ENCODE data around the gene TMX4. TPM values are rescaled to one million over a fixed set of nuclear protein-coding genes. Genes with fewer than 3 reads are reported as not detected.

Gene TMX4
- total RNA-seq = 10 to 100 TPM; 41.5 to 44.4 TPM

- H3K27me3 Mint-ChIP-seq = no peaks in the 10 kb centered on the region
- H3K9me3 Mint-ChIP-seq = no peaks in the 10 kb centered on the region
- ATAC-seq = peak; percentile 95 to 96
- peak; percentile 99 for DNase-seq (ENCODE audit: low spot score)
- no peaks in the 10 kb centered on the region for H3K36me3 Mint-ChIP-seq
- H3K4me1 Mint-ChIP-seq (ENCODE audit: low read depth in 2 of 2) = peaks cover 17 to 35% of the 10 kb centered on the region in 2 donors
- peak within 1 kb of the TSS; percentile 90 for H3K4me3 Mint-ChIP-seq
- H3K27ac Mint-ChIP-seq = peak within 1 kb of the TSS; percentile 75 to 90
Measured at GRCh38 chr20:8019246-8019997, at the start of gene TMX4. Gene TMX4 (minus strand): TSS chr20:8019761. CDS start chr20:8019613, 148 bp downstream.

GRCh38 chr20:8067082-8067481 is 47.5 kb upstream of the TMX4 start:
- DNase-seq (ENCODE audit: low spot score) = no peak
- Mint-ChIP-seq H3K4me1 (ENCODE audit: low read depth in 2 of 2) (no peaks in the 10 kb centered on the region), H3K27me3 (peaks cover 14 to 29% of the 10 kb centered on the region in 2 donors), H3K27ac (no peak overlapping the region), H3K9me3 (no peaks in the 10 kb centered on the region), H3K4me3 (no peak overlapping the region), H3K36me3 (no peaks in the 10 kb centered on the region)
- ATAC-seq = no peak

- peaks cover 14 to 29% of the 10 kb centered on the region in 2 donors for H3K27me3 Mint-ChIP-seq
- no peak for ATAC-seq
Measured at GRCh38 chr20:8066662-8067061, 47.1 kb upstream of the TMX4 start.

DNA sequence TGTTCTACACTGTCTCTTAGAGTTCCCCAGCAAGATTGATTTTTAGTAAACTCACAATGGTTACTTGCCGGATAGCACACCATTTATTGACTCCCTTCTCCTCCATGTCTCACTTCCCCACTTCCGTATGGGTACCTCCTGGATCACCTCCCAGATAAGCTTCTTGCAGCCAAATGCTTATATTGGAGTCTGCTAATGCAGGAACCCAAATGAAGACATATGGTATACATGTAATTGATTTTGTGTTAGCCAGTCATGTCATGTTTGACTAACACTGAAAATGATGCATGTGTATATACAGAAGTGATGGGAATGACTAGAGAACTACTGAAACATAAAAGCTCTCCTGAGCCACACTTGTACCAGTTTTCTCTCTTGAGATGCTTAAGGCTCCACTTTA is 46.1 kb upstream of the TMX4 start:
- Mint-ChIP-seq H3K36me3 (no peaks in the 10 kb centered on the region), H3K27ac (no peak overlapping the region), H3K4me3 (no peak overlapping the region), H3K27me3 (peaks cover 14 to 29% of the 10 kb centered on the region in 2 donors), H3K9me3 (no peaks in the 10 kb centered on the region), H3K4me1 (ENCODE audit: low read depth in 2 of 2) (no peaks in the 10 kb centered on the region)
- no peak for DNase-seq (ENCODE audit: low spot score)
- ATAC-seq = no peak

More at GRCh38 chr20:8066662-8067061, 47.1 kb upstream of the TMX4 start:
- no peak for DNase-seq (ENCODE audit: low spot score)
- Mint-ChIP-seq H3K27ac (no peak overlapping the region), H3K9me3 (no peaks in the 10 kb centered on the region), H3K4me1 (ENCODE audit: low read depth in 2 of 2) (no peaks in the 10 kb centered on the region), H3K4me3 (no peak overlapping the region), H3K36me3 (no peaks in the 10 kb centered on the region)

DNA sequence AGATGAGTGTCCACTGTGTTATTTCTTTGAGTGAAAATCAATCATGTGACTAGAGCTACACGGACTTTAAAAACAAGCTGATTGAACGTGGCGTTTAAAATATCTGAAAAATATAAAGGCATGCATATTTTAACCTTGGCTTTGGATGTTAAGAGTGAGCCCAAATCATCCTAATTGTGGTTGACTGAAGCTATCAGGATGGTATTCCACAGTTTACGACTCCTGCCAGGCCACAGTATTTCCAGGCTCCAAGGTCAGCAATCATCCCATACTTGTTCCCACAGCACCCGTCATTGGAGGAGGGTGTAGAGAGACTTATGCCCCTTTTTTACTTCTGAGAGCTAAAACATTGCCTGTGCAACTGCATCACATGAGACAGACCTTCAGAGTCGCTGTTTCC is 43.2 kb upstream of the TMX4 start:
- H3K36me3 Mint-ChIP-seq = no peaks in the 10 kb centered on the region
- no peak overlapping the region for H3K4me3 Mint-ChIP-seq
- DNase-seq (ENCODE audit: low spot score) (no peak), ATAC-seq (no peak)
- H3K9me3 Mint-ChIP-seq = no peaks in the 10 kb centered on the region
- H3K4me1 Mint-ChIP-seq (ENCODE audit: low read depth in 2 of 2) = no peaks in the 10 kb centered on the region
- no peak overlapping the region for H3K27ac Mint-ChIP-seq
- H3K27me3 Mint-ChIP-seq = peaks cover 9 to 22% of the 10 kb centered on the region in 2 donors

- no peak overlapping the region for H3K27ac Mint-ChIP-seq
- no peaks in the 10 kb centered on the region for H3K4me1 Mint-ChIP-seq (ENCODE audit: low read depth in 2 of 2)
- H3K36me3 Mint-ChIP-seq = no peaks in the 10 kb centered on the region
- DNase-seq (ENCODE audit: low spot score) = no peak
- no peak for ATAC-seq
- peaks cover 9 to 19% of the 10 kb centered on the region in 2 donors for H3K27me3 Mint-ChIP-seq
- H3K4me3 Mint-ChIP-seq = no peak overlapping the region
- no peaks in the 10 kb centered on the region for H3K9me3 Mint-ChIP-seq
Measured at GRCh38 chr20:8061861-8062518, 42.4 kb upstream of the TMX4 start.

DNA sequence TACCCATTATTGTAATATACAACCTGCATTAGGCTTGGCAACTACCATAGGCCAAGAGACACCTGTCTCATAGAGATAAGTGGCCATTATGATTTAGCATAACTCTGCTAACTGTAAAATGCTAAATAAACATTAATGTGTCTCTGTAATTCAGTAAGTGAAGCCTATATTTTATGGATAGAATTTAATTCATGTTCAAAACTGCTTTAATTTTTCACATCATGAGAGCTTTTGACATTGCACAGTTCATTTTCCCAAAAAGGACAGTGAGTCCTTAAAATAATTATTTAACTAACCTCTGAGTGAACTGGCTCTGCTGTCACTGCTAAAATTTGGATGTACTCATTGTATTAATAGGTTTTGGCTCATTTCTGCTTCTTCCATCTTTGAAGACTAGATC is 41.4 kb upstream of the TMX4 start:
- Mint-ChIP-seq H3K4me1 (ENCODE audit: low read depth in 2 of 2) (no peaks in the 10 kb centered on the region), H3K27ac (no peak overlapping the region), H3K27me3 (peaks cover 6 to 22% of the 10 kb centered on the region in 2 donors), H3K9me3 (no peaks in the 10 kb centered on the region), H3K4me3 (no peak overlapping the region), H3K36me3 (no peaks in the 10 kb centered on the region)
- ATAC-seq = no peak
- DNase-seq (ENCODE audit: low spot score) = no peak

DNA sequence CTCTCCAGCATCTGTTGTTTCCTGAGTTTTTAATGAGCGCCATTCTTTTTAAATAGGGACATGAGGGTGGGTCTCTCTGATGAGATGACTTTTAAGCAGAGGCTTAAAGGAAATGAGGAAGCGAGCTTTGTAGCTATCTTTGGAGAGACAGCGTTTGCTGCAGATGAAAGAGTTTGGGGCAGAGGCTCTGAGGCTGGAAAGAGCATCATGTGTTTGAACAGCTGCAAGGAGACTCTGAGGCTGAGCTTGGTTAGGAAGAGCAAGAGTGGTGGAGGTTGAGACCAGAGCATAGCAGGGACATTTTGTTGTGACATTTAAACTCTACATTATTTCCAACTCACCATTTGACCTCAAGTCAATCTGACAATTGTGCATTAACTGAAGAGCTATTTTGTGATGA is 38.3 kb upstream of the TMX4 start:
- H3K9me3 Mint-ChIP-seq = no peaks in the 10 kb centered on the region
- H3K4me3 Mint-ChIP-seq = no peak overlapping the region
- H3K27me3 Mint-ChIP-seq = peaks cover 0 to 16% of the 10 kb centered on the region in 2 donors
- H3K27ac Mint-ChIP-seq = no peak overlapping the region
- no peak for DNase-seq (ENCODE audit: low spot score)
- ATAC-seq = no peak
- no peaks in the 10 kb centered on the region for H3K4me1 Mint-ChIP-seq (ENCODE audit: low read depth in 2 of 2)
- no peaks in the 10 kb centered on the region for H3K36me3 Mint-ChIP-seq

- Mint-ChIP-seq H3K4me3 (no peak overlapping the region), H3K27me3 (peaks cover 6 to 16% of the 10 kb centered on the region in 2 donors), H3K36me3 (no peaks in the 10 kb centered on the region), H3K9me3 (no peaks in the 10 kb centered on the region), H3K27ac (no peak overlapping the region), H3K4me1 (ENCODE audit: low read depth in 2 of 2) (peaks cover 8 to 9% of the 10 kb centered on the region in 2 donors)
- DNase-seq (ENCODE audit: low spot score) (no peak), ATAC-seq (no peak)
Measured at GRCh38 chr20:8055096-8055495, 35.5 kb upstream of the TMX4 start.

- Mint-ChIP-seq H3K36me3 (no peaks in the 10 kb centered on the region), H3K27ac (peak overlapping the region; percentile 24 to 65), H3K9me3 (no peaks in the 10 kb centered on the region), H3K4me3 (peak overlapping the region; percentile 64), H3K27me3 (peaks cover 9 to 15% of the 10 kb centered on the region in 2 donors), H3K4me1 (ENCODE audit: low read depth in 2 of 2) (peaks cover 10 to 15% of the 10 kb centered on the region in 2 donors)
- DNase-seq (ENCODE audit: low spot score) (no peak), ATAC-seq (peak in 1 of 2 donors; percentile 66)
Measured at GRCh38 chr20:8050157-8050837, 30.7 kb upstream of the TMX4 start.

DNA sequence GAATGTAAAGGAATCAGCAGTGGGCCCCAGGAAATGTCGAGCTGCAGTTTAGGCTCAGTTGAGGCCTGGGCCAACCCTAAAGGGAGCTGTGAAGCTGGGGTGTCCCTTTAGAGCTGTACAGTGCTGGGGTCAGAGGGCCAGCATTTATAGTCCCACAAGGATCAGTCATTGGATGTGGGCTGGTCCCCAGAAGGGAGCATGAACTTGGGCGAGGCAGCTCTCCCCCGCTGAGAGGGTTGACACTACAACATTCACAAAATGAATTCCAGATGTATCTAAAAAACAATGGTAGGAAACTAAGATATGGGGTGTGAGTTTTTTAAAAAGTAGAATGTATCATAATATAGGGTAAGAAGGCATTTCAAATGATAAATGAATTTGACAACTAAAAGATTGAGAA is 29.7 kb upstream of the TMX4 start:
- H3K4me3 Mint-ChIP-seq = no peak overlapping the region
- peaks cover 12 to 18% of the 10 kb centered on the region in 2 donors for H3K27me3 Mint-ChIP-seq
- H3K27ac Mint-ChIP-seq = peak overlapping the region in 1 of 2 donors; percentile 64
- DNase-seq (ENCODE audit: low spot score) (no peak), ATAC-seq (no peak)
- H3K9me3 Mint-ChIP-seq = no peaks in the 10 kb centered on the region
- H3K36me3 Mint-ChIP-seq = no peaks in the 10 kb centered on the region
- H3K4me1 Mint-ChIP-seq (ENCODE audit: low read depth in 2 of 2) = peaks cover 10 to 15% of the 10 kb centered on the region in 2 donors

GRCh38 chr20:8045946-8046345 is 26.4 kb upstream of the TMX4 start:
- Mint-ChIP-seq H3K27me3 (peaks cover 14 to 26% of the 10 kb centered on the region in 2 donors), H3K36me3 (no peaks in the 10 kb centered on the region), H3K4me1 (ENCODE audit: low read depth in 2 of 2) (peaks cover 13 to 15% of the 10 kb centered on the region in 2 donors), H3K27ac (no peak overlapping the region), H3K4me3 (no peak overlapping the region), H3K9me3 (no peaks in the 10 kb centered on the region)
- ATAC-seq (no peak), DNase-seq (ENCODE audit: low spot score) (no peak)

DNA sequence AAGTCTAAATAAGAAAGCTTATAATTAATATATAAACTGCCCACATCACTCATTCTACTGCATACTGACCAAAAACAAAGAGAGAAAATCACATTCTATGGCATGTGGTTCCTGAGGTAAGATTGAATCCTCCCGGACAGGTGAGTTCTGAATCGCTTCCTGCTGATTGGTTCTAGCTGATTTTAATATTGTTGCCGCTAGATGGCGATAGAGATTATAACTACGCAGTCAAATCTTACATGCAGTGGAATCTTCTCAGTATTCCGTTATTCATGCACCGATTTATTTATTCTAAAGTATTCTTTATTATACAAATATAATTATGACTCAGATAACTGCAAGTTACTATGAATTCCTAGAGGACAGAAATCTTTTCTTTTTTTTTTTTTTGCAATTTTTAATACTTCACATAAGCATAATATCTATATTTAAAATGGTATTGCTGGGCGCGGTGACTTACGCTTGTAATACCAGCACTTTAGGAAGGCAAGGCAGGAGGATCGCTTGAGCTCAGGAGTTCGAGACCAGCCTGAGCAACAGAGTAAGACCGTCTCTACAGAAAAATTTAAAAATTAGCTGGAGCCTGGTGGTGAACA is 24.2 kb upstream of the TMX4 start:
- no peak overlapping the region for H3K4me3 Mint-ChIP-seq
- ATAC-seq (peak; percentile 52 to 69), DNase-seq (ENCODE audit: low spot score) (peak; percentile 65)
- H3K27me3 Mint-ChIP-seq = peaks cover 9 to 26% of the 10 kb centered on the region in 2 donors
- peaks cover 0 to 3% of the 10 kb centered on the region in 2 donors for H3K4me1 Mint-ChIP-seq (ENCODE audit: low read depth in 2 of 2)
- no peak overlapping the region for H3K27ac Mint-ChIP-seq
- H3K9me3 Mint-ChIP-seq = no peaks in the 10 kb centered on the region
- no peaks in the 10 kb centered on the region for H3K36me3 Mint-ChIP-seq

Measured in natural killer cell treated with Interleukin-12 subunit alpha and Interleukin-12 subunit beta and Interleukin-15 and Interleukin-18, amount 100 ng/mL, for 72 hours (primary cell).